Measurements from ENCODE around the gene FOXP1.

FOXP1 gene

DNA sequence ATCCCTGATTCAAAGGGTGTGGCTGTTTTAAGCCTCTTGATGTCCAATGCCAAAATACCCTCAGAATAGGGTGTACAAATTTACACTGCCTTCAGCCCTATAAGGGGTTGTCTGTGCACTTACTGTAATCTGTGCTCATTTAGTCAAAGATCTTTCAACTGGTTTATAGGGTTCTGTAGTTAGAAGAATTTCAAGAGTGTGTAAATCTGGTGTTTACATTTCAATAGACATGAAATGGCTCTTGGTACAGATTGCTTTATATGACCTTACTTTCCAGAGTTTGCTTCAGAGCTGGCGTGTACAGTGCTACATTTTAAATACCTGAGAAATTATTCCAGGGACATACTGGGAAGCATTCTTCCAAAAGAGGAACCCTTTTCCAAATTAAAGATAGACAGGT, 399.3 kb downstream of the FOXP1 start:
- TF ChIP-seq, protein P1, sequence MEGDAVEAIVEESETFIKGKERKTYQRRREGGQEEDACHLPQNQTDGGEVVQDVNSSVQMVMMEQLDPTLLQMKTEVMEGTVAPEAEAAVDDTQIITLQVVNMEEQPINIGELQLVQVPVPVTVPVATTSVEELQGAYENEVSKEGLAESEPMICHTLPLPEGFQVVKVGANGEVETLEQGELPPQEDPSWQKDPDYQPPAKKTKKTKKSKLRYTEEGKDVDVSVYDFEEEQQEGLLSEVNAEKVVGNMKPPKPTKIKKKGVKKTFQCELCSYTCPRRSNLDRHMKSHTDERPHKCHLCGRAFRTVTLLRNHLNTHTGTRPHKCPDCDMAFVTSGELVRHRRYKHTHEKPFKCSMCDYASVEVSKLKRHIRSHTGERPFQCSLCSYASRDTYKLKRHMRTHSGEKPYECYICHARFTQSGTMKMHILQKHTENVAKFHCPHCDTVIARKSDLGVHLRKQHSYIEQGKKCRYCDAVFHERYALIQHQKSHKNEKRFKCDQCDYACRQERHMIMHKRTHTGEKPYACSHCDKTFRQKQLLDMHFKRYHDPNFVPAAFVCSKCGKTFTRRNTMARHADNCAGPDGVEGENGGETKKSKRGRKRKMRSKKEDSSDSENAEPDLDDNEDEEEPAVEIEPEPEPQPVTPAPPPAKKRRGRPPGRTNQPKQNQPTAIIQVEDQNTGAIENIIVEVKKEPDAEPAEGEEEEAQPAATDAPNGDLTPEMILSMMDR (conservative IDR thresholded peaks at IDR 0.05) = no peak
- no peak overlapping the region for H3K27ac ChIP-seq

GRCh38 chr3:71183549-71183948, 400.0 kb downstream of the FOXP1 start:
- TF ChIP-seq, protein P1 (conservative IDR thresholded peaks at IDR 0.05) = no peak
- H3K27ac ChIP-seq = no peak overlapping the region

GRCh38 chr3:71180524-71180923, 403.0 kb downstream of the FOXP1 start:
- H3K27ac ChIP-seq = no peak overlapping the region

DNA sequence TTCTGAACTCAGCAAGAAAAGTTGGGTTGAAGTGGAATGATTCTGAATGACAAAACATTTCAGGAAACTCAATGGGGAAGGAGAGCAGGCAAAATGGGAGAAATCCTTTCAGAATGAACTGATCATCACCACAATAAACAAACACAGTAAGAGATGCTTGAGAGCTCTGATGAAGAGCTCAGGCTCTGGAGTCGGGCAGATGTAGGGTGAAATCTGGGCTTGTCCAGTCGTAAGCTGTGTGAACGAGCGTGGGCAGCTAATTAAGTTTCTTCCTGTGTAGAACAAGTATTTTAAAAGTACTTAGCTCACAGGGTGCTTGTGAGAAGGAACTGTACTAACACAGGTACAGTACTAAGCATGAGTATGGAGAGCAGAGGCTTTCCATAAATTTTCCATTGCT, 406.2 kb downstream of the FOXP1 start:
- TF ChIP-seq, protein P1 (conservative IDR thresholded peaks at IDR 0.05) = no peak
- H3K27ac ChIP-seq = no peak overlapping the region

More at GRCh38 chr3:71180524-71180923, 403.0 kb downstream of the FOXP1 start:
- TF ChIP-seq, protein P1 (conservative IDR thresholded peaks at IDR 0.05) = no peak

- TF ChIP-seq, protein P1 (conservative IDR thresholded peaks at IDR 0.05) = no peak
- no peak overlapping the region for H3K27ac ChIP-seq
Observed at GRCh38 chr3:71176366-71176765, 407.2 kb downstream of the FOXP1 start.

- H3K27ac ChIP-seq = no peak overlapping the region
- TF ChIP-seq, protein P1 (conservative IDR thresholded peaks at IDR 0.05) = no peak
Observed at GRCh38 chr3:71175691-71176365, 407.7 kb downstream of the FOXP1 start.

- TF ChIP-seq, protein P1 (conservative IDR thresholded peaks at IDR 0.05) = no peak
Observed at GRCh38 chr3:71172951-71173350, 410.6 kb downstream of the FOXP1 start.

More at GRCh38 chr3:71172951-71173350, 410.6 kb downstream of the FOXP1 start:
- H3K27ac ChIP-seq = no peak overlapping the region

All from VCaP (cell line).